GM06990 (cell line): ENCODE results near the gene ZNF107.

Experiments
- DNase-seq: peaks from one replicate; pipeline ENCODE4 v3.0.0-alpha.2; 2011; ENCODE audit not compliant: insufficient read length; ENCODE audit errors: extremely low read depth
- H3K27me3 ChIP-seq: replicated peaks from 2 replicates; pipeline ENCODE4 v1.6.0; 2011; ENCODE audit warnings: low read length; ENCODE audit not compliant: control insufficient read depth, insufficient read depth
- H3K36me3 ChIP-seq: 2 replicates; pipeline ENCODE4 v1.5.1; 2011; ENCODE audit warnings: low read length; ENCODE audit not compliant: control insufficient read depth, insufficient read depth
- H3K4me3 ChIP-seq: replicated peaks from 2 replicates; pipeline ENCODE4 v1.5.1; 2011; ENCODE audit warnings: low read depth, mild to moderate bottlenecking, control low read depth, low read length
- CTCF ChIP-seq: IDR thresholded peaks from 2 replicates; pipeline ENCODE4 v1.5.1; 2011; ENCODE audit warnings: low read length, control low read depth, mild to moderate bottlenecking, inconsistent platforms; ENCODE audit not compliant: insufficient read depth, poor library complexity, severe bottlenecking

ZNF107 gene

GRCh38 chr7:64666663-64667050 is 724 bp downstream of the ZNF107 start:
- Histone ChIP-seq H3K4me3 (peak overlapping the region; percentile 76), H3K27me3 (no peaks in the 10 kb centered on the region), H3K36me3 (peaks cover 8% of the 10 kb centered on the region)
- no peak for TF ChIP-seq CTCF
- DNase-seq: no peak

DNA sequence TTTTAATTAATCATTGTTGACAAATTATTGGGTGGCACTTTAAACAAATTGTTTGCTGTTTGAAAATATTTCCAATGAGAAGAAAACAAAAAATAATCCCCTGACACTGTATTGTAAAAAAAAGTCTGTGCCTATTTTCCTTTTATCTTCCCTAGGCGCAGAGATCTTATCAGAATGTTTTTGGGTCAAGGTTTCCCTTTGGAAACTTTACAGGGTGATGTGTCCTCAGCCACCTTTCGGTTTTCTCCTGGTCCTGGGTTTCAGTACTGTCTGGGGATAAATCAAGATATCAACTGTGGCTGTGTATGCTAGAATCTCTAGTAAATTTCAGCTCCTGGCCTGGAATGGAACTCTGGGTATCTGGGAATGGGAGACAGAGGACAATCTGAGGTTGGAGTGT is 1.4 kb downstream of the ZNF107 start:
- no peaks in the 10 kb centered on the region for H3K27me3 ChIP-seq
- peaks cover 8% of the 10 kb centered on the region for H3K36me3 ChIP-seq
- TF ChIP-seq CTCF: no peak
- H3K4me3 ChIP-seq: peak overlapping the region; percentile 76
- DNase-seq: no peak

DNA sequence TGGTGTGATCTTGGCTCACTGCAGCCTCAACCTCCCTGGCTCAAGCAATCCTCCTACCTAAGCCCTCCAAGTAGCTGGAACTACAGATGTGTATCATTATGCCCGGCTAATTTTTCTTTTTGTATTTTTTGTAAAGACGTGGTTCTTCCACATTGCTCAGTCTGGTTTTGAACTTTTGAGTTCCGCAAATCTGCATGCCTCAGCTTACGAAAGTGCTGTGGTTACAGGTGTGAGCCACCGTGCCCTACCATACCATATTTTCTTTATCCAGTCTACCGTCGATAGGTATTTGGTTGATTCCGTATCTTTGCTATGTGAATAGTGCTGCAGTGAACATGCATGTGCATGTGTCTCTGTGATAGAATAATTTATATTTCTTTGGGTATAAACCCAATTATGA is 6.5 kb downstream of the ZNF107 start:
- Histone ChIP-seq H3K4me3 (no peak overlapping the region), H3K36me3 (peaks cover 8% of the 10 kb centered on the region), H3K27me3 (no peaks in the 10 kb centered on the region)
- no peak for DNase-seq
- TF ChIP-seq CTCF: no peak

DNA sequence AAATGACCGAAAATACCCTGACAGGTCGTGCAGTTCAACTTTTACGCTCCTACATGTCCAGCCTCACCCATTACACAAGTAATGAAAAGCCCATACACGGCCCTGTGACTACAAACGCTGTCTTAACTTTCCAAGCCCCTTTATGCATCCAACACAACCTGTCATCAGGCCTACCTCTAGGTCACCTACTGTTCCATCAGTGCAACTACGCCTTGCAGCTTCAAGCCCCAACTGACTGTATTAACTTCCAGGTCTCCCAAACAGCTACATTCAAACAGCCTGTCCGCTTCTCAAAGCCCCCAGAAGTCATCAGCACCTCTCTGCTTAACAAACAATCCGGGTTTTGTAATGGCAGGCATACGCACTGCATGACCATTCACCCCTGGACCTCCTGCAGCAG is 19.2 kb downstream of the ZNF107 start:
- H3K4me3 ChIP-seq: no peak overlapping the region
- H3K27me3 ChIP-seq: no peaks in the 10 kb centered on the region
- H3K36me3 ChIP-seq: peaks cover 32% of the 10 kb centered on the region
- no peak for TF ChIP-seq CTCF
- no peak for DNase-seq

- H3K27me3 ChIP-seq: no peaks in the 10 kb centered on the region
- TF ChIP-seq CTCF: no peak
- no peak overlapping the region for H3K4me3 ChIP-seq
- no peak for DNase-seq
- H3K36me3 ChIP-seq: peaks cover 29% of the 10 kb centered on the region
These were observed 19.8 kb downstream of the ZNF107 start for GRCh38 chr7:64685741-64686140.

DNA sequence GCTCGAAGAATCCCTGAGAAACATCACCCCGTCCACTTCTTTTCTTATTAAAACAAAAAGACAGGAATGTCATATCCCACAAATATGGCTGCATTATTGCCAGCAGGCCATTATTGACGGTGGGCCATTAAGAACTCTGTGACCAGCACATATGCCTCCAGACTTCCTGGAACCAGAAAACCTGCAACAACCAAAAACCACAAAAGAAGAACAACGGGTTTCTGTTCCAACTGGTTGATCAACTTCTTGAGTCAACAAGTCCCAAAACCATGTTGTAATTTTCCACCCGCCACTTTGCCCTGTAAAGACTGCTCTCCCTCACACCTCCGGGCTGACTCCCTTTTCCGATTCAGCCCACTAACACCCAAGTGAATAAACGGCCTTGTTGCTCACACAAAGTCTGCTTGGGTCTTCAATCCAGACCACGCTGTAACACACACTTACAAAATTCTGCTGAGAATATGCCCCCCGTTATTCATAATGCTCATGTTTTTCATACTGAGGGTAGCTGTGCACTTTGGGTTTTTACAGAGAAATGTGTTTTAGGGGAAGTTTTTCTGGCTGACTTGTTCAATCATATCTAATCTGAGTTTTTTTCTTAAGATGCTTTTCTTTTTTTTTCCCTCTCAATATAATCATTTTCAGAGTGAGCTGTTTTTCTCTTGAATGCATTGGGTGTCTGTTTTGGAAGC is 20.7 kb downstream of the ZNF107 start:
- H3K36me3 ChIP-seq: peaks cover 21% of the 10 kb centered on the region
- no peaks in the 10 kb centered on the region for H3K27me3 ChIP-seq
- peak; percentile 20 for DNase-seq
- TF ChIP-seq CTCF: no peak
- H3K4me3 ChIP-seq: no peak overlapping the region
